A549 (cell line): ENCODE measurements around the gene LTV1. TPM values are rescaled to one million over a fixed set of nuclear protein-coding genes. Genes with fewer than 3 reads are reported as not detected.

ENCODE experiments used
- ATAC-seq, 2 experiments: fragments of 200-7000 bp in 1 of 2; fragments of >200 bp in 1 of 2; cut with Nextera tagmentation in 1 of 2; cut with Tn5 transposase in 1 of 2; 3 replicates each; pipeline versions ENCODE4 v1.8.0 to v1.9.1; 2018 to 2020; ENCODE audit warnings: mild to moderate bottlenecking in 1 of 2, moderate library complexity in 1 of 2
- CTCF ChIA-PET: fragments of 300-600 bp; sonication (Branson Sonifier 250); formaldehyde crosslinking; extraction: SDS; loops from one replicate; lab custom pipeline; 2021; ENCODE audit warnings: antibody characterized with exemption, inconsistent platforms; lab: Yijun Ruan, JAX
- POLR2A ChIA-PET: fragments of 350-600 bp; formaldehyde crosslinking; extraction: SDS; loops from one replicate; lab custom pipeline; 2021; ENCODE audit warnings: antibody characterized with exemption, inconsistent platforms; lab: Yijun Ruan, JAX
- DNase-seq, 2 experiments: peaks; one replicate each; pipeline versions ENCODE4 v3.0.0 to v3.0.0-alpha.2; 2011 to 2016; ENCODE audit warnings: low read depth in 1 of 2, low spot score in 1 of 2
- FAIRE-seq: peaks from 2 replicates; lab custom pipeline; 2011; peaks lifted over from hg19 to GRCh38; lab: Jason Lieb, UNC
- H3K27ac ChIP-seq, 2 experiments: fragments of >200 bp; sonication (Bioruptor Twin); formaldehyde crosslinking; 3 replicates each; pipeline ENCODE4 v1.5.1; 2016 to 2017
- H3K4me1 ChIP-seq: fragments of >200 bp; sonication (Bioruptor Twin); formaldehyde crosslinking; 3 replicates; pipeline ENCODE4 v1.6.1; 2016
- H3K4me2 ChIP-seq: fragments of >200 bp; sonication (Bioruptor Twin); formaldehyde crosslinking; 3 replicates; pipeline ENCODE4 v1.6.1; 2016
- H3K4me3 ChIP-seq: fragments of >200 bp; sonication (Bioruptor Twin); formaldehyde crosslinking; 3 replicates; pipeline ENCODE4 v1.5.1; 2016
- H3K9me3 ChIP-seq: fragments of >200 bp; sonication (Bioruptor Twin); formaldehyde crosslinking; 3 replicates; pipeline ENCODE4 v1.6.1; 2016
- BHLHE40 ChIP-seq: IDR thresholded peaks from 2 replicates; pipeline ENCODE4 v1.6.1; 2012; ENCODE audit warnings: low read depth, low read length, inconsistent platforms
- CBX8 ChIP-seq: fragments of 200-600 bp; sonication (generic); IDR thresholded peaks from 2 replicates; pipeline ENCODE4 v1.6.1; 2016
- CEBPB ChIP-seq, 2 experiments: fragments of >200 bp in 1 of 2; sonication (Bioruptor Twin) in 1 of 2; formaldehyde crosslinking in 1 of 2; IDR thresholded peaks; 2 replicates each; pipeline ENCODE4 v1.6.1; 2012 to 2016
- CHD2 ChIP-seq: fragments of 150-350 bp; IDR thresholded peaks from 2 replicates; pipeline ENCODE4 v1.6.1; 2014; ENCODE audit warnings: low read length; ENCODE audit not compliant: partially characterized antibody
- FOSB ChIP-seq: fragments of 250-450 bp; sonication (Bioruptor Pico); IDR thresholded peaks from 2 replicates; pipeline ENCODE4 v1.5.0; 2020; ENCODE audit warnings: mild to moderate bottlenecking, moderate library complexity
- GATA3 ChIP-seq: IDR thresholded peaks from 2 replicates; pipeline ENCODE4 v1.6.1; 2012; ENCODE audit warnings: borderline replicate concordance
- HEYL ChIP-seq: fragments of 250-450 bp; sonication (Bioruptor Pico); IDR thresholded peaks from 2 replicates; pipeline ENCODE4 v1.8.0; 2021; ENCODE audit warnings: mild to moderate bottlenecking, moderate library complexity
- HMGXB4 ChIP-seq: fragments of 250-450 bp; sonication (Bioruptor Pico); IDR thresholded peaks from 2 replicates; pipeline ENCODE4 v1.5.0; 2021; ENCODE audit warnings: mild to moderate bottlenecking, moderate library complexity, borderline replicate concordance
- HOXB13 ChIP-seq: fragments of 250-450 bp; sonication (Bioruptor Pico); IDR thresholded peaks from 2 replicates; pipeline ENCODE4 v1.5.0; 2020; ENCODE audit warnings: low read depth, mild to moderate bottlenecking, moderate library complexity
- HOXB5 ChIP-seq: fragments of 250-450 bp; sonication (Bioruptor Pico); IDR thresholded peaks from 2 replicates; pipeline ENCODE4 v1.5.0; 2020; ENCODE audit warnings: mild to moderate bottlenecking, moderate library complexity
- JUN ChIP-seq, 2 experiments: fragments of >200 bp; sonication (Bioruptor Twin); formaldehyde crosslinking; IDR thresholded peaks; 2 replicates in 1 of 2; 3 replicates in 1 of 2; pipeline ENCODE4 v1.6.1; 2016 to 2017
- KDM1A ChIP-seq: fragments of 200-600 bp; sonication (generic); IDR thresholded peaks from 2 replicates; pipeline ENCODE4 v1.6.1; 2016; ENCODE audit warnings: low read depth, mild to moderate bottlenecking
- KDM5A ChIP-seq: fragments of 200-600 bp; sonication (generic); IDR thresholded peaks from 2 replicates; pipeline ENCODE4 v1.6.1; 2016; ENCODE audit warnings: antibody characterized with exemption, mild to moderate bottlenecking
- MAFK ChIP-seq: fragments of 450-650 bp; IDR thresholded peaks from 2 replicates; pipeline ENCODE4 v1.6.1; 2014; ENCODE audit not compliant: partially characterized antibody
- NPAS2 ChIP-seq: fragments of 250-450 bp; sonication (Bioruptor Pico); IDR thresholded peaks from 2 replicates; pipeline ENCODE4 v1.8.0; 2022; ENCODE audit warnings: mild to moderate bottlenecking, moderate library complexity, borderline replicate concordance
- POLR2A ChIP-seq: IDR thresholded peaks from 2 replicates; pipeline ENCODE4 v1.6.1; 2012; ENCODE audit warnings: mild to moderate bottlenecking, low read length
- RAD21 ChIP-seq, 2 experiments: fragments of >200 bp in 1 of 2; sonication (Bioruptor Twin) in 1 of 2; formaldehyde crosslinking in 1 of 2; IDR thresholded peaks in 1 of 2; conservative IDR thresholded peaks in 1 of 2; 2 replicates in 1 of 2; 3 replicates in 1 of 2; pipeline ENCODE4 v1.6.1; 2012 to 2018; ENCODE audit warnings: inconsistent platforms in 1 of 2
- RARB ChIP-seq: fragments of 250-450 bp; sonication (Bioruptor Pico); IDR thresholded peaks from 2 replicates; pipeline ENCODE4 v1.8.0; 2021; ENCODE audit warnings: mild to moderate bottlenecking, moderate library complexity
- RCOR1 ChIP-seq: fragments of 150-350 bp; IDR thresholded peaks from 2 replicates; pipeline ENCODE4 v1.6.1; 2014; ENCODE audit warnings: antibody characterized with exemption, low read length, low read depth
- RFX5 ChIP-seq: fragments of 450-650 bp; IDR thresholded peaks from 2 replicates; pipeline ENCODE4 v1.7.1; 2014; ENCODE audit warnings: antibody characterized with exemption, mild to moderate bottlenecking, moderate library complexity
- RNF2 ChIP-seq: fragments of 200-600 bp; sonication (generic); IDR thresholded peaks from 2 replicates; pipeline ENCODE4 v1.6.1; 2016; ENCODE audit warnings: low read depth, mild to moderate bottlenecking, antibody characterized with exemption, moderate library complexity, borderline replicate concordance
- SREBF2 ChIP-seq: fragments of 450-650 bp; IDR thresholded peaks from 2 replicates; pipeline ENCODE4 v1.6.1; 2014; ENCODE audit warnings: mild to moderate bottlenecking, moderate library complexity
- ZSCAN20 ChIP-seq: fragments of 250-450 bp; sonication (Bioruptor Pico); IDR thresholded peaks from 2 replicates; pipeline ENCODE4 v1.8.0; 2022; ENCODE audit warnings: mild to moderate bottlenecking, moderate library complexity
- WGBS: methylation state at CpG from one replicate; pipeline ENCODE4 v1.1.6; 2017; ENCODE audit errors: missing lambda C conversion rate; 5-methylcytosine and 5-hydroxymethylcytosine counted together
- polyA plus RNA-seq, 4 experiments: library from polyadenylated mRNA; depleted of rRNA in 3 of 4; stranded (reverse); fragments of >200 nt; fragmentation: RNase III in 1 of 4; extraction: RNeasy Plus Mini Kit Qiagen cat#74134 plus additional on column Dnase treatment in 1 of 4; gene quantifications; 2 replicates in 3 of 4; 3 replicates in 1 of 4; pipeline ENCODE4 v1.2.3, GENCODE V29; 2011 to 2017
- TF ChIP-seq, protein P1 (sequence below): fragments of >200 bp; sonication (Bioruptor Twin); formaldehyde crosslinking; IDR thresholded peaks from 3 replicates; pipeline ENCODE4 v1.5.1; 2016
- TF ChIP-seq, protein P2 (sequence below): fragments of 450-650 bp; IDR thresholded peaks from 2 replicates; pipeline ENCODE4 v1.6.1; 2014; ENCODE audit warnings: antibody characterized with exemption
- TF ChIP-seq, protein P3 (sequence below): fragments of 250-450 bp; sonication (Bioruptor Pico); IDR thresholded peaks from 2 replicates; pipeline ENCODE4 v1.5.0; 2020; ENCODE audit warnings: low read depth, mild to moderate bottlenecking, moderate library complexity

Gene LTV1
- polyA plus RNA-seq, 2 of the 4 experiments (the other 2 are of a cell fraction) = 50.7 to 52.4 TPM

GRCh38 chr6:143817621-143818020 is 25.5 kb upstream of the LTV1 start (continued):
- TF ChIP-seq HMGXB4 = no peak
- TF ChIP-seq RCOR1 = no peak
- TF ChIP-seq HEYL (CRISPR knock-in tag) = no peak
- no peak for TF ChIP-seq JUN (IDR thresholded peaks at IDR 0.05)
- TF ChIP-seq, protein P1, sequence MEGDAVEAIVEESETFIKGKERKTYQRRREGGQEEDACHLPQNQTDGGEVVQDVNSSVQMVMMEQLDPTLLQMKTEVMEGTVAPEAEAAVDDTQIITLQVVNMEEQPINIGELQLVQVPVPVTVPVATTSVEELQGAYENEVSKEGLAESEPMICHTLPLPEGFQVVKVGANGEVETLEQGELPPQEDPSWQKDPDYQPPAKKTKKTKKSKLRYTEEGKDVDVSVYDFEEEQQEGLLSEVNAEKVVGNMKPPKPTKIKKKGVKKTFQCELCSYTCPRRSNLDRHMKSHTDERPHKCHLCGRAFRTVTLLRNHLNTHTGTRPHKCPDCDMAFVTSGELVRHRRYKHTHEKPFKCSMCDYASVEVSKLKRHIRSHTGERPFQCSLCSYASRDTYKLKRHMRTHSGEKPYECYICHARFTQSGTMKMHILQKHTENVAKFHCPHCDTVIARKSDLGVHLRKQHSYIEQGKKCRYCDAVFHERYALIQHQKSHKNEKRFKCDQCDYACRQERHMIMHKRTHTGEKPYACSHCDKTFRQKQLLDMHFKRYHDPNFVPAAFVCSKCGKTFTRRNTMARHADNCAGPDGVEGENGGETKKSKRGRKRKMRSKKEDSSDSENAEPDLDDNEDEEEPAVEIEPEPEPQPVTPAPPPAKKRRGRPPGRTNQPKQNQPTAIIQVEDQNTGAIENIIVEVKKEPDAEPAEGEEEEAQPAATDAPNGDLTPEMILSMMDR = no peak
- TF ChIP-seq MAFK = no peak
- TF ChIP-seq, protein P2, sequence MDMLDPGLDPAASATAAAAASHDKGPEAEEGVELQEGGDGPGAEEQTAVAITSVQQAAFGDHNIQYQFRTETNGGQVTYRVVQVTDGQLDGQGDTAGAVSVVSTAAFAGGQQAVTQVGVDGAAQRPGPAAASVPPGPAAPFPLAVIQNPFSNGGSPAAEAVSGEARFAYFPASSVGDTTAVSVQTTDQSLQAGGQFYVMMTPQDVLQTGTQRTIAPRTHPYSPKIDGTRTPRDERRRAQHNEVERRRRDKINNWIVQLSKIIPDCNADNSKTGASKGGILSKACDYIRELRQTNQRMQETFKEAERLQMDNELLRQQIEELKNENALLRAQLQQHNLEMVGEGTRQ = no peak

DNA sequence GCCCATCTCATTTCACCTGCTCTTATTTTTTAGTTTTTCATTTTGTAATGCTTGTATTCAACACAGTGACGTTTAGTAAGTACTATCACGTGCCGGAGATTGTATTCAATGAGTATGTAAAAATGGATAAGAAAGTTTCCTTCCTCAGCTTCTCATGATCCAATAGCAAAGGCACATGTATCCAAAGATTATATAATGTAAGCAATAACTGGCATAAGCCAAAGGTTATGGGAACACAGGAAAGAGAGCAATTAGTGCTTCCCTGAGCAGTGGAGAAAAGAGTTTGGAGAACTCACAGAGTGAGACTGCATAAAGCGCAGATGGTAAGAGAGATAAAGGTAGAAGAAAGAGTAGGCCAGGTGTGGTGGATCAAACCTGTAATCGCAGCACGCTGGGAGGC is 21.8 kb upstream of the LTV1 start:
- FAIRE-seq (no peak), DNase-seq (no peak)
- POLR2A ChIA-PET = no interaction called here
- no peak for TF ChIP-seq GATA3
- TF ChIP-seq, all 56 proteins: peak for 0
- Histone ChIP-seq H3K9me3 (no peaks in the 10 kb centered on the region), H3K4me1 (no peaks in the 10 kb centered on the region), H3K4me3 (no peak overlapping the region), H3K27ac (no peak overlapping the region), H3K4me2 (no peak overlapping the region)
- ATAC-seq = no peak
- WGBS = 93% methylated on average over 6 of the region's 6 CpGs
- CTCF ChIA-PET = interaction anchor here (1.1 kb wide), 1 partner anchor 14 kb away, joined by 3 read pairs; no protein-coding TSS in a partner anchor

DNA sequence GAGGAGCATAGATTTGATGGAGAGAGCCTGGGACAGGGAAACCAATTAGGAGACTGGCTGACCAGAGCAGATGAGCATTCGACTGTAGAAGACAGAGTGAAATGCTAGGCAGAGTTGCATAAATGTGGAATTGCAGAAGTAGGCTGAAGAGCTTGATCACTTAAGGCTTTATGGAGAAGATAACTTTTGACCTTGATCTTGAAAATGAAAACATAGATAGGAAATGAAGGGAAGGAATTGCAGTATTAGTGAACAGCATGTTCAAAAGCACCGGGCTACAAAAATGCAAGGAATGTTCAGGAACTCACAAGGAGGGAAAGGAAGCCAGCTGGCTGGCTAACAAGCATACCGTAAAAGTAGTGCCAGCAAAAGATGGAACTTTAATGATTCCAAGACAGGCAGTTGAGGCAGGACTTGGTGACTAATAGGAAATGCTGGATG is 20.5 kb upstream of the LTV1 start:
- FAIRE-seq (no peak), DNase-seq (no peak), ATAC-seq (no peak)
- ChIA-PET POLR2A (no interaction called here), CTCF (interaction anchor here (0.5 to 1.3 kb wide), 2 partner anchors 161 to 247 kb away, joined by 3 to 5 read pairs; no protein-coding TSS in a partner anchor)
- TF ChIP-seq, protein P3, sequence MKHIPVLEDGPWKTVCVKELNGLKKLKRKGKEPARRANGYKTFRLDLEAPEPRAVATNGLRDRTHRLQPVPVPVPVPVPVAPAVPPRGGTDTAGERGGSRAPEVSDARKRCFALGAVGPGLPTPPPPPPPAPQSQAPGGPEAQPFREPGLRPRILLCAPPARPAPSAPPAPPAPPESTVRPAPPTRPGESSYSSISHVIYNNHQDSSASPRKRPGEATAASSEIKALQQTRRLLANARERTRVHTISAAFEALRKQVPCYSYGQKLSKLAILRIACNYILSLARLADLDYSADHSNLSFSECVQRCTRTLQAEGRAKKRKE = no peak
- no peak for TF ChIP-seq HOXB5 (CRISPR knock-in tag)
- TF ChIP-seq HOXB13 = no peak
- no peak for TF ChIP-seq FOSB (CRISPR knock-in tag)
- TF ChIP-seq RAD21 (conservative IDR thresholded peaks at IDR 0.05 in 1 of 2, IDR thresholded peaks at IDR 0.05 in 1 of 2) = no peak
- no peak for TF ChIP-seq NPAS2 (CRISPR knock-in tag)
- no peak overlapping the region for H3K4me3 ChIP-seq
- no peaks in the 10 kb centered on the region for H3K4me1 ChIP-seq
- WGBS = 59% methylated on average over 3 of the region's 3 CpGs
- no peak overlapping the region for H3K4me2 ChIP-seq
- no peak overlapping the region for H3K27ac ChIP-seq
- H3K9me3 ChIP-seq = no peaks in the 10 kb centered on the region

DNA sequence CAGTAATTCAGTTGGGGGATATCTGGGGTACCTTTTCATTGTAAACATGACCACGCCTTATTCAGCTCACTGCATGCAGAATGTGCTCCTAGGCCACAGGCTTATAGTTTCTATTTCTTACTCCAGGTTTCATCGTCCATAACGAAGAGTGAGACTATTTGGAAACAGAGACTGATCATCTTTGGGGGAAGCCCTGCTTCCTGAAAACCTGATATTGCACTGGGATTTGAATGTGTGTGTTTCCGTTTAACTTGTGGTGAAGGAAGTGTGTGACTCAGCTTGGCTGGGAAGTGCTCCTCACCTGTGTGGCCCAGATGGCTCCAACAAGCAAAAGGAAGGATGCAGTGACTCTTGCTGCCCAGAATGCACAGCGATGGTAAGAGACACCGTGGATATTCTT is 19.6 kb upstream of the LTV1 start:
- no peak overlapping the region for H3K4me3 ChIP-seq
- POLR2A ChIA-PET = no interaction called here
- CTCF ChIA-PET = interaction anchor here (1.3 kb wide), 1 partner anchor 248 kb away, joined by 5 read pairs; no protein-coding TSS in a partner anchor
- DNase-seq = no peak
- TF ChIP-seq CEBPB (IDR thresholded peaks at IDR 0.05) (no peak), POLR2A (no peak), ZSCAN20 (CRISPR knock-in tag) (no peak), KDM1A (no peak), RNF2 (no peak), RFX5 (no peak), CHD2 (no peak), BHLHE40 (no peak), JUN (IDR thresholded peaks at IDR 0.05) (no peak), FOSB (CRISPR knock-in tag) (no peak), RARB (CRISPR knock-in tag) (no peak), SREBF2 (no peak), CBX8 (no peak), KDM5A (no peak)
- TF ChIP-seq, all 56 proteins: peak for 0
- no peak for ATAC-seq
- whole genome bisulfite sequencing = 77% methylated on average over 6 of the region's 6 CpGs
- Histone ChIP-seq H3K4me2 (no peak overlapping the region), H3K4me1 (no peaks in the 10 kb centered on the region), H3K27ac (no peak overlapping the region), H3K9me3 (no peaks in the 10 kb centered on the region)
- no peak for FAIRE-seq
